B cell (primary cell): ENCODE results near the gene CNTNAP2. TPM values are rescaled to one million over a fixed set of nuclear protein-coding genes. Genes with fewer than 3 reads are reported as not detected.

Source experiments
- ATAC-seq: fragments of 200-7000 bp; cut with Tn5 transposase; one replicate; pipeline ENCODE4 v1.10.0; 2021; ENCODE audit warnings: low read depth, mild to moderate bottlenecking, moderate number of reproducible peaks, moderate library complexity
- CTCF ChIA-PET: fragments of 350-600 bp; sonication (Branson Sonifier 250); formaldehyde crosslinking; loops from one replicate; lab custom pipeline; 2021; ENCODE audit warnings: antibody characterized with exemption, inconsistent platforms; lab: Charles Lee
- POLR2A ChIA-PET: fragments of 350-600 bp; sonication (Branson Sonifier 250); formaldehyde crosslinking; loops from one replicate; lab custom pipeline; 2021; ENCODE audit warnings: antibody characterized with exemption; lab: Charles Lee
- DNase-seq: peaks from one replicate; pipeline ENCODE4 v3.0.0; 2013
- H2AFZ ChIP-seq: 2 replicates; pipeline ENCODE4 v1.6.1; 2012; ENCODE audit warnings: mild to moderate bottlenecking, low read depth, low read length; ENCODE audit not compliant: insufficient read depth, poor library complexity, severe bottlenecking
- H3K27ac ChIP-seq, 2 donors: 1 replicate in 1 of 2; 2 replicates in 1 of 2; pipeline ENCODE4 v1.5.1; 2012 to 2013; ENCODE audit warnings: low read length in 2 of 2, mild to moderate bottlenecking in 2 of 2, moderate library complexity in 1 of 2
- H3K27me3 ChIP-seq, 4 experiments: fragments of 200-600 bp in 1 of 4; sonication (generic) in 1 of 4; replicated peaks in 1 of 4; 1 replicate in 2 of 4; 2 replicates in 2 of 4; pipeline versions ENCODE4 v1.6.1 to v1.7.0; 2013 to 2016; ENCODE audit warnings: low read length in 3 of 4, mild to moderate bottlenecking in 2 of 4, mixed read lengths in 1 of 4, moderate library complexity in 1 of 4; ENCODE audit not compliant: insufficient read depth in 4 of 4, control insufficient read depth in 3 of 4; ENCODE audit errors: control extremely low read depth in 1 of 4
- H3K36me3 ChIP-seq, 2 experiments: replicated peaks in 1 of 2; 1 replicate in 1 of 2; 2 replicates in 1 of 2; pipeline versions ENCODE4 v1.6.1 to v1.7.1; 2013; ENCODE audit warnings: low read length in 1 of 2; ENCODE audit not compliant: insufficient read depth in 2 of 2, control insufficient read depth in 1 of 2; ENCODE audit errors: control extremely low read depth in 1 of 2, extremely low read depth in 1 of 2
- H3K4me1 ChIP-seq, 2 donors: fragments of 200-600 bp in 1 of 2; sonication (generic) in 1 of 2; 1 replicate in 1 of 2; 2 replicates in 1 of 2; pipeline versions ENCODE4 v1.5.1 to v1.6.1; 2013 to 2017; ENCODE audit warnings: low read length in 2 of 2; ENCODE audit not compliant: control insufficient read depth in 2 of 2, insufficient read depth in 2 of 2
- H3K4me2 ChIP-seq: replicated peaks from 2 replicates; pipeline ENCODE3; 2012; ENCODE audit warnings: mild to moderate bottlenecking, low read depth, low read length; ENCODE audit not compliant: poor library complexity, severe bottlenecking
- H3K4me3 ChIP-seq, 5 experiments: fragments of 200-600 bp in 1 of 5; sonication (generic) in 1 of 5; 1 replicate in 3 of 5; 2 replicates in 2 of 5; pipeline versions ENCODE4 v1.5.1 to v1.7.0; 2011 to 2016; ENCODE audit warnings: low read length in 4 of 5, mild to moderate bottlenecking in 4 of 5, low read depth in 2 of 5, control low read depth in 1 of 5, moderate library complexity in 1 of 5; ENCODE audit not compliant: insufficient read depth in 1 of 5; ENCODE audit errors: control extremely low read depth in 1 of 5, extremely low read depth in 1 of 5
- H3K79me2 ChIP-seq: fragments of 200-600 bp; sonication (generic); one replicate; pipeline ENCODE4 v1.6.0; 2016; ENCODE audit warnings: low read length; ENCODE audit not compliant: control insufficient read depth, insufficient read depth
- H3K9ac ChIP-seq: fragments of 200-600 bp; sonication (generic); 2 replicates; pipeline ENCODE4 v1.6.1; 2017; ENCODE audit warnings: mild to moderate bottlenecking, low read length, moderate library complexity
- H3K9me3 ChIP-seq, 3 donors: one replicate each; pipeline versions ENCODE4 v1.6.1 to v1.7.1; 2013; ENCODE audit warnings: low read length in 2 of 3; ENCODE audit not compliant: control insufficient read depth in 2 of 3, insufficient read depth in 1 of 3; ENCODE audit errors: control extremely low read depth in 1 of 3
- H4K20me1 ChIP-seq: 2 replicates; pipeline ENCODE4 v1.6.0; 2012; ENCODE audit warnings: mild to moderate bottlenecking, low read length; ENCODE audit not compliant: insufficient read depth, control insufficient read depth, poor library complexity, severe bottlenecking
- H3K27ac Mint-ChIP-seq: one replicate; pipeline ENCODE4 v1.8.0; 2021; ENCODE audit warnings: mixed read lengths
- H3K27me3 Mint-ChIP-seq: one replicate; pipeline ENCODE4 v1.8.0; 2021; ENCODE audit warnings: mixed read lengths
- H3K4me1 Mint-ChIP-seq: one replicate; pipeline ENCODE4 v1.8.0; 2021; ENCODE audit warnings: mixed read lengths
- H3K4me3 Mint-ChIP-seq: one replicate; pipeline ENCODE4 v1.8.0; 2021; ENCODE audit warnings: mixed read lengths
- H3K9me3 Mint-ChIP-seq: one replicate; pipeline ENCODE4 v1.8.0; 2022; ENCODE audit warnings: mixed read lengths; ENCODE audit not compliant: insufficient read depth
- EZH2 ChIP-seq: IDR thresholded peaks from 2 replicates; pipeline ENCODE4 v1.6.1; 2012; ENCODE audit warnings: borderline replicate concordance, low read depth, mild to moderate bottlenecking, moderate library complexity, low read length; ENCODE audit not compliant: insufficient read depth, poor library complexity, severe bottlenecking
- WGBS: methylation state at CpG from one replicate; pipeline ENCODE4 v1.1.5; 2013; ENCODE audit warnings: missing lambda C conversion rate; ENCODE audit not compliant: insufficient coverage; 5-methylcytosine and 5-hydroxymethylcytosine counted together
- intact Hi-C: fragments of 100-400 bp; cut with micrococcal nuclease; formaldehyde crosslinking; loops from one replicate; pipeline ENCODE4 v1.10.0; 2022
- polyA plus RNA-seq: library from polyadenylated mRNA; depleted of rRNA; stranded (reverse); fragments of >200 nt; gene quantifications from 2 replicates; pipeline ENCODE4 v1.2.3, GENCODE V29; 2012
- total RNA-seq, 2 donors: library from RNA; stranded (reverse); fragments of 120-200 nt in 1 of 2; gene quantifications; 1 replicate in 1 of 2; 2 replicates in 1 of 2; pipeline versions ENCODE4 v1.2.3 to v1.2.4, GENCODE V29; 2013 to 2022
- TF ChIP-seq, protein P1 (sequence below): fragments of 200-600 bp; IDR thresholded peaks from one replicate; pipeline ENCODE4 v1.8.0; 2022; ENCODE audit warnings: antibody characterized with exemption, mild to moderate bottlenecking

CNTNAP2 gene
- total and polyA plus RNA-seq, 2 donors (not counting 1 experiment from before 2014, with no cell fraction given) = 7.4 to 16.6 TPM

GRCh38 chr7:147779949-147780348 is 1663.3 kb downstream of the CNTNAP2 start:
- intact Hi-C loops = no loop called here
- Histone ChIP-seq H3K4me1 (no peaks in the 10 kb centered on the region), H3K36me3 (no peaks in the 10 kb centered on the region), H3K79me2 (no peaks in the 10 kb centered on the region), H4K20me1 (no peaks in the 10 kb centered on the region), H3K27ac (no peak overlapping the region), H3K9me3 (peaks cover 0 to 2% (median 0%) of the 10 kb centered on the region in 3 donors), H3K27me3 (no peaks in the 10 kb centered on the region), H3K4me2 (no peak overlapping the region), H3K9ac (no peak overlapping the region), H2AFZ (no peak overlapping the region), H3K4me3 (no peak overlapping the region)
- POLR2A ChIA-PET = no interaction called here
- no peak for TF ChIP-seq EZH2
- TF ChIP-seq, protein P1, sequence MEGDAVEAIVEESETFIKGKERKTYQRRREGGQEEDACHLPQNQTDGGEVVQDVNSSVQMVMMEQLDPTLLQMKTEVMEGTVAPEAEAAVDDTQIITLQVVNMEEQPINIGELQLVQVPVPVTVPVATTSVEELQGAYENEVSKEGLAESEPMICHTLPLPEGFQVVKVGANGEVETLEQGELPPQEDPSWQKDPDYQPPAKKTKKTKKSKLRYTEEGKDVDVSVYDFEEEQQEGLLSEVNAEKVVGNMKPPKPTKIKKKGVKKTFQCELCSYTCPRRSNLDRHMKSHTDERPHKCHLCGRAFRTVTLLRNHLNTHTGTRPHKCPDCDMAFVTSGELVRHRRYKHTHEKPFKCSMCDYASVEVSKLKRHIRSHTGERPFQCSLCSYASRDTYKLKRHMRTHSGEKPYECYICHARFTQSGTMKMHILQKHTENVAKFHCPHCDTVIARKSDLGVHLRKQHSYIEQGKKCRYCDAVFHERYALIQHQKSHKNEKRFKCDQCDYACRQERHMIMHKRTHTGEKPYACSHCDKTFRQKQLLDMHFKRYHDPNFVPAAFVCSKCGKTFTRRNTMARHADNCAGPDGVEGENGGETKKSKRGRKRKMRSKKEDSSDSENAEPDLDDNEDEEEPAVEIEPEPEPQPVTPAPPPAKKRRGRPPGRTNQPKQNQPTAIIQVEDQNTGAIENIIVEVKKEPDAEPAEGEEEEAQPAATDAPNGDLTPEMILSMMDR = no peak
- no CpG with 5 or more reads among the region's 3 CpGs for WGBS
- Mint-ChIP-seq H3K4me3 (no peak overlapping the region), H3K9me3 (peaks cover 2% of the 10 kb centered on the region), H3K4me1 (no peaks in the 10 kb centered on the region), H3K27me3 (no peaks in the 10 kb centered on the region), H3K27ac (no peak overlapping the region)
- no peak for DNase-seq
- CTCF ChIA-PET = no interaction called here
- no peak for ATAC-seq

- ATAC-seq = no peak
- H3K9me3 Mint-ChIP-seq = no peaks in the 10 kb centered on the region
- no peaks in the 10 kb centered on the region for H3K4me1 Mint-ChIP-seq
- ChIA-PET POLR2A (no interaction called here), CTCF (no interaction called here)
- no peaks in the 10 kb centered on the region for H3K9me3 ChIP-seq
- H3K4me2 ChIP-seq = no peak overlapping the region
- DNase-seq = no peak
- no peak overlapping the region for H3K27ac ChIP-seq
- no peaks in the 10 kb centered on the region for H3K27me3 ChIP-seq
- H3K9ac ChIP-seq = no peak overlapping the region
- no peaks in the 10 kb centered on the region for H3K36me3 ChIP-seq
- no peaks in the 10 kb centered on the region for H3K27me3 Mint-ChIP-seq
- no peaks in the 10 kb centered on the region for H4K20me1 ChIP-seq
- H2AFZ ChIP-seq = no peak overlapping the region
- H3K27ac Mint-ChIP-seq = no peak overlapping the region
- H3K4me1 ChIP-seq = no peaks in the 10 kb centered on the region
- intact Hi-C loops = no loop called here
- H3K4me3 ChIP-seq = no peak overlapping the region
- H3K79me2 ChIP-seq = no peaks in the 10 kb centered on the region
- 57% methylated on average over 2 of the region's 5 CpGs for WGBS
- TF ChIP-seq, protein P1 = no peak
- TF ChIP-seq EZH2 = no peak
- H3K4me3 Mint-ChIP-seq = no peak overlapping the region
Observed at GRCh38 chr7:147796581-147796980, 1680.0 kb downstream of the CNTNAP2 start.
